Activated naive CD4-positive, alpha-beta T cell treated with anti-CD3 and anti-CD28 coated beads, Interleukin-2, amount 50 U/mL, for 24 hours (primary cell): ENCODE data around the gene SYT5.
"Not testable (repeated sequence)": the region's sequence is repeated elsewhere in the genome, so short reads cannot be mapped to it uniquely, and the experiment has no call there.

Experiments used
- H3K27ac Mint-ChIP-seq: one replicate; pipeline ENCODE4 v1.8.0; 2021; ENCODE audit warnings: mild to moderate bottlenecking, mixed read lengths
- H3K27me3 Mint-ChIP-seq: one replicate; pipeline ENCODE4 v1.8.0; 2021; ENCODE audit warnings: mixed read lengths
- H3K36me3 Mint-ChIP-seq: one replicate; pipeline ENCODE4 v1.8.0; 2021; ENCODE audit warnings: mixed read lengths
- H3K4me1 Mint-ChIP-seq: one replicate; pipeline ENCODE4 v1.8.0; 2021; ENCODE audit warnings: mixed read lengths
- H3K4me3 Mint-ChIP-seq: one replicate; pipeline ENCODE4 v1.8.0; 2021; ENCODE audit warnings: mild to moderate bottlenecking, mixed read lengths
- H3K9me3 Mint-ChIP-seq: one replicate; pipeline ENCODE4 v1.8.0; 2021; ENCODE audit warnings: mixed read lengths

The SYT5 gene

DNA sequence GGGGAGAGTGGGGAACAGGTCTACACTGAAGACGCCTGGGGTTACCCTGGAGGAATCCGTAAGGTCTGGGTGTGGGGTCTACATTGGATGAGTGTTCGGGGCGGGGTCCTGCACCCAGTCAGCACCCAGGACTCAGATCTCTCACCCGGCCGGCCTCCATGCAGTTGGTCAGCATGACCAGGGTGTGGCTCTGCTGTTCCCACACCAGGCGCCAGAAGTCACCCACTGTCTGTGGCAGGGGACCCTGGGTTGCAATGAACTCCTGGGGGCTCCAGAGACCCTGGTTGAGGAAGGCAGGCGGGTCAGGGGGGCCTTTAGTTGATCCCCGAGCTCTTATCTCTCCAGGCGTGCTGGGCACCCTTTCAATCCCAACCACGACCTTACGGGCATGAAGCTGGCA lies 6.0 kb upstream of the SYT5 start:
- H3K27ac Mint-ChIP-seq, result no peak overlapping the region
- no peaks in the 10 kb centered on the region for H3K9me3 Mint-ChIP-seq
- H3K4me1 Mint-ChIP-seq, result peaks cover 7% of the 10 kb centered on the region
- H3K4me3 Mint-ChIP-seq, result no peak overlapping the region
- H3K36me3 Mint-ChIP-seq, result no peaks in the 10 kb centered on the region
- peaks cover 12% of the 10 kb centered on the region for H3K27me3 Mint-ChIP-seq

DNA sequence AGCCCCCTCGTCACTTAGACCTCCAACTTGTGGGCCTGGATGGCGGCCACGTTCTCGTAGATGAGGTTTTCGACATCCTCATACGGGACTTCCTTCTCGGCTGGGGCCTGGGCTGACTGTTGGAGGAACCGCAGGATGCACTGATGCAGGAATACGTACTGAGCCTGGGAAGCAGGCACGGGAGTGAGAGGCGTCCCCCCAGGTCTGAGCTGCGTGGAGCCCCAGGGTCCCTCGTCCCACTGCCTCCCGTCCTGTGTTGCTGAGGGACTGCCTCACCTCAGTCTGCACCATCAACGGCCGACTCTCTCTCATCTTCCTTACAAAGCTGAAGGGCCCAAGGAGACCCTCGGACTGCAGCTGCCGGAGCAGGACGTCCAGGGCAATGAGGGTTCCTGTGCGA lies 1.7 kb upstream of the SYT5 start:
- H3K9me3 Mint-ChIP-seq, result no peaks in the 10 kb centered on the region
- H3K4me1 Mint-ChIP-seq, result peaks cover 25% of the 10 kb centered on the region
- peaks cover 30% of the 10 kb centered on the region for H3K27me3 Mint-ChIP-seq
- no peak overlapping the region for H3K27ac Mint-ChIP-seq
- H3K36me3 Mint-ChIP-seq, result no peaks in the 10 kb centered on the region
- H3K4me3 Mint-ChIP-seq, result no peak overlapping the region

DNA sequence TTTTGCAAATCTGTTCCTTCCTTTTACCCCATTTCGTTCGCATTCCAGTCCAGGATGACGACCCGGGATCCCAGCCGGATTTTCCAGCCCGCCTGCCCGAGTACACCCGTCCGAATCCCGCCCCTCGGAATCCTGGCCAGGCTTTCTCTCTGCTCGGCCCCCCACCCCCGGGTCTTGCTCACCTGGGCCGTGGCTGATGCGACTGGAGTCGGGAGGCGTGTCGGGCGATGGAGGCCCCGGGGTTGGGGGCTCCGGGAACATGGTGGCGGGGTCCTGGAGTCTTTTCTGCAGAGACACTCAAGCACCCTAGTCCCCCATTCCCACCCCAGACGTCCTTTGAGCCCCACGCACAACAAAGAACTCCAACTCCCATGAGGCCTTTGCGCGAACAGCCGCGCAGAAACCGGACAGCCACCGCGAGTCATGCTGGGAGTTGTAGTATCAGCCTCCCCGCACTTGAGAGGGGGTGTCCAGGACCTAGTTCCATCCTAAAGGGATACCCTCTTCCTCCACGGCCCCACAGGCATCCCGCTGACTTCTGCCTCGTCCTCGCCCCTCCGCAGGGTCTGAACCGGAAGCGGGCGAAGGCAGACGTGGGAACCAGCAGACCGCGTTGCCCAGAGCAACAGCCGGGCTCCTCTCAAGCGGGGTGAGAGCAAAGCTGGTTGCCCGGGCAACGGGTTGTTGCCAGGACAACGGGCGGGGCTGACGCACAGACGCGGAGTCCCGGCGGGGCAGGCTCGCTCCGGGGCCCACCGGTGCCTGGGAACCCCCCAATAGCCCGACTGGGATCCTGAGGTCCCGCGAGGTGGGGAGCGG lies 1.1 kb downstream of the SYT5 start:
- Mint-ChIP-seq H3K27ac (peak overlapping the region; percentile 8), H3K4me1 (peaks cover 30% of the 10 kb centered on the region), H3K9me3 (no peaks in the 10 kb centered on the region), H3K36me3 (no peaks in the 10 kb centered on the region), H3K4me3 (peak overlapping the region; percentile 65), H3K27me3 (peaks cover 43% of the 10 kb centered on the region)

DNA sequence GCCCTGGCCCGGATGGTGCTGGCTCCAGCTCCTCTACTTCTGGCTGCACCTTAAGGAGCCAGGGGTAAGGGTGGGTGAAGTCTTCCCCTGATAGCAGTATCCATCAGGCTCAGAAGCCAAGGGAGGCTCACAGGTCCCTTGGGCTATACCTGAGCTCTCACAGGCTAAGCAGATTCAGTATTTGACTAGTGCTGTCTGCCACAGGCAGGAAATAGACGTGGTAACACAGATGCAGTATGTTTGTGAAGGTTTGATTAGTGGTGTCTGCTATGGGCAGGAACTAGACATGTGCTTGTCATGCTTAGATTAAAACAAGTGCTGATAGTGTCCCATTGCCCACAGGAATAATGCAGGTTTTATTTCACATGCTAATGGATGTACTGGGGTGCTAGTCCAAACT lies 4.0 kb downstream of the SYT5 start:
- H3K27me3 Mint-ChIP-seq, result peaks cover 51% of the 10 kb centered on the region
- no peaks in the 10 kb centered on the region for H3K9me3 Mint-ChIP-seq
- no peaks in the 10 kb centered on the region for H3K36me3 Mint-ChIP-seq
- H3K4me1 Mint-ChIP-seq, result peaks cover 46% of the 10 kb centered on the region
- no peak overlapping the region for H3K4me3 Mint-ChIP-seq
- H3K27ac Mint-ChIP-seq, result no peak overlapping the region

DNA sequence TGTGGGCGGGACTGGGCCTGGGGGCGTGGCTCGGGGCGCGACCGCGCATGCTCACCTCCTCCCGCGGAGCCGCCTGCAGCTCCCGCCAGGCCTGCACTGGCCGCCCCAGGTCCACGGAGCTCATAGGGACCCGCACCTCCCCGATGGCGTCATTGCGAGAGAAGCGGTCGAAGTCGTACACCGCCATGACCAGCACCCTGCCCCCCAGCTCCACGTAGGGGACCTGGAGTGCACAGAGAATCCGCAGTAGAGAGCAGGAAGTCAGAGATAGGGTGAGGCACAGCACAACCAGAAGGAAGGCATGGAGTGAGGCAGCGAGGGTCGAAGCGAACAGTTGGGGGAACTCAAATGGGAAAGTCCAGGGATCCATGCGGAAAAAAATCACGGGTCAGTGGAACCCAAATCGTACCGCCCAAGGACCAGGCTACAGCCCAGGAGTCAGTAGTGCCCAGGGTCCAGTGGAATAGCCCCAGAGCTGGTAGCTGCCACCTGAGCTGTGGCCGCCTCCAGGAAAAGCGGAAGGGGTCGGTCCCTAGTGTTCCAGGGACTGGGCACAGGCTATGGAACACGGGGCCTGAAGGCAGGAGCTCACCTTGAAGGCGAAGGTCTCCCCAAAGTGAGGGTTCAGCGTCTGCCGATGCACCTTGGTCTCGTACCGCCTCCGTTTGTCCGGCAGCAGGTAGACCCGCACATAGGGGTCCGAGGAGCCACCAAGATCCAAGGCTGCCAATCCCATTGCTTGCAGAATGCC lies 4.8 kb downstream of the SYT5 start:
- Mint-ChIP-seq H3K4me1 (peaks cover 40% of the 10 kb centered on the region), H3K27ac (no peak overlapping the region), H3K4me3 (no peak overlapping the region), H3K36me3 (no peaks in the 10 kb centered on the region), H3K9me3 (no peaks in the 10 kb centered on the region), H3K27me3 (peaks cover 50% of the 10 kb centered on the region)

DNA sequence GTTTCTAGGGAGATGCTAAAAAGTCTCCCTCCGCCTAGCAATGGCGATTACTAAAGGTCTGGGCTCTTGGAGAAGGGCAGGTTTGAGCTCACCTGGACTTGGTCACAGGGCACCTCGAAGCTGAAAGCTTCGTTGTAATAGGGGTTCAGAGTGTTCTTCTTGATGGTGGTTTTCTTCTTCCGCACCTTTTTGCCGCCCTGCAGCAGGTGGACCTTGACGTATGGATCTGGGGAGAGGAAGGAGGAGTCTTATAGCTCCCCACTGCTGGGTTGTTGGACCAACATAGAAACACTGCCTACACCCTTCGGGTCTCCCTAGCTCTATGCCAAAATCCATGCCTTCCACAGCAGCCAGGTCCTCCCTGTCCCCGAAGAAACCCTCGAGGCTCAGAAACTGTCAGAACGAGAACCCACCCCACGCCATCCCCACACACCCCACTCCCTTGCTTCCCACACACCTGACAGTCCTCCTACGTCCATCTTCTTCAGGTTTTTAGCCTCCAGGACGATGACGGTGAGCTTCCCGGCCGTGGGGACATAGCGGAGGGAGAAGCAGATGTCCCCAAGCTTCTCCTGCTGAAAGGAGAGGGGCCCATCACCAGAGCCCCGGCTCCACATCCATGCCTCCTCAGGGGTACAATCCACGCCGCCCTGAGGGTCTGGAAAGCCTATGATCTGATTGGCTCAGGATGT lies 5.5 kb downstream of the SYT5 start:
- Mint-ChIP-seq H3K27me3 (peaks cover 54% of the 10 kb centered on the region), H3K4me1 (peaks cover 34% of the 10 kb centered on the region), H3K36me3 (no peaks in the 10 kb centered on the region), H3K9me3 (no peaks in the 10 kb centered on the region), H3K27ac (no peak overlapping the region), H3K4me3 (no peak overlapping the region)

DNA sequence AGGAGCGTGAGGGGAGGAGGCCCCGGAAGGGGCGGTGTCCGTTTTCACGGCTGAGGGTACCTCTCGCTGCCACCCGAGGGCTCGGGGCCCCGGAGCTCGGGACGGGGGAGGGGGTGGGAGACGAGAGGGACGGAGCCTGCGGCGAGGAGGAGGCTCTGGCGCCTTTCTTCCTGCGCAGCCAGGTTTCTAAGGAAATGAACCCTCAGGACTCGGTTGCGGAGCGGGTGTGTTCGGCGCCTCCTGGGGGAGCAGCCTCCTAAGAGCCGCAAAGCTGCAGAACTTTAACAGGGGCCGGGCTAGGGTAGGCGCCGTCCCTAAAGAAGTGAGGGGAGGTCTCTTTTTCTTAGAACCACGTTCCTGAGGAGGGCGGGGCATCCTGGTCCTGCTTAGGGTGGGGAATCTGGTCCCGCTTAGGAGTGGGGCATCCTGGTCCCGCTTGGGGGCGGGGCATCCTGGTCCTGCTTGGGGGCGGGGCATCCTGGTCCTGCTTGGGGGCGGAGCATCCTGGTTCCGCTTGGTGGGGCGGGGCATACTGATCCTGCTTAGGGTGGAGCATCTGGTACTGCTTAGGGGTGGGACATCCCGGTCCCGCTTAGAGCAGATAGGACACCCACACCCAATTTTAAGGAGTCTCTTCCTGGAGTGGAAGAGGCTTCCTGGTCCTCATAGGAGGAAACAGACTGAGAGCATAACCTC lies 6.2 kb downstream of the SYT5 start:
- Mint-ChIP-seq H3K4me1 (peaks cover 30% of the 10 kb centered on the region), H3K9me3 (no peaks in the 10 kb centered on the region), H3K4me3 (peak overlapping the region; percentile 57), H3K36me3 (no peaks in the 10 kb centered on the region), H3K27ac (no peak overlapping the region), H3K27me3 (peaks cover 57% of the 10 kb centered on the region)

DNA sequence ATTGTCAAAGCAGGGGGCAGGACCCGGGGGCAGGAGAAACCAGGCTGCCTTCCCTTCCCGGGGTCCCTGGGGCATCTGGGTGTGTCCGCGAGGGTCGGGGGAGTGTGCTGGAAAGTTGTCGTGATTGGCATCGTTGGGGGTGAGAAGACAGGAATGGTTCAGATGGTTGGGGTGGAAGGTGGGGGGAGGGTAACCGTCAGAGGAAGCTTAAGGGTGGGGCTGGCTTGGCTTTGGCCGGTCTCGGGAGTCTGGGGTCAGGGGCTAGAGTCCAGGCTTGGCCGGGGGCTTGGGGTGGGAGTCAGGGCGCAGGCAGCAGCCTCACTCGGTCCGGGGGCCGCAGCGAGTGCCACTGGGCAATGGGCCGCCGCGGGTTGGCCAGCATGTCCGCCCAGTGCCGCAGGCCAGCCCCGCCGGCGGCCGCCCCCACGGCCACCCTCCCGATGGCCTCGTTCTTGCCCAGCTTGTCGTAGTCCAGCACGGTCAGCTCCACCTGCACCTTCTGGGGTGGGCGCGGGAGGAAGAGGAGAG lies 6.8 kb downstream of the SYT5 start:
- H3K9me3 Mint-ChIP-seq, result no peaks in the 10 kb centered on the region
- no peak overlapping the region for H3K27ac Mint-ChIP-seq
- H3K36me3 Mint-ChIP-seq, result no peaks in the 10 kb centered on the region
- H3K4me3 Mint-ChIP-seq, result peak overlapping the region; percentile 57
- H3K27me3 Mint-ChIP-seq, result peaks cover 55% of the 10 kb centered on the region
- peaks cover 24% of the 10 kb centered on the region for H3K4me1 Mint-ChIP-seq

DNA sequence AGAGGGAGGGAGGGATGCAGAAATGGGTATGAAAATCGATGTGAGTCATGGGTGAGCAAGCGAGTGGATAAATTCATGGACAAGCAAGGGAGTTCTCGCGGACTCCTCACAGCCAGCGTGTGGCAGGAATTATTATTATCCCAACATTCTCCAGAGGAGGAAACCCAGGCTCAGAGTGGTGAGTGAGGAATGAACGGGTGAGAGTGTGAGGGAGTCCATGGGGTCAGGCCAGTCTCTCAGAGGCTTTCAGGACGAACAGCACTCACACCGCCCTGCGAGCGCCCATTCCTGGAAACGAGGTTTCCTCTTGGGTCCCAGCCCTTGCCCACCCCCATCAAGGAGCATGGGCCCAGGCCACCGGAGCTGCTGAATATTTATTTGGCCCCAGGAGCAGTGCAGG lies 7.3 kb downstream of the SYT5 start:
- H3K36me3 Mint-ChIP-seq, result no peaks in the 10 kb centered on the region
- peaks cover 22% of the 10 kb centered on the region for H3K4me1 Mint-ChIP-seq
- no peak overlapping the region for H3K27ac Mint-ChIP-seq
- H3K27me3 Mint-ChIP-seq, result peaks cover 56% of the 10 kb centered on the region
- H3K9me3 Mint-ChIP-seq, result no peaks in the 10 kb centered on the region
- peak overlapping the region; percentile 47 for H3K4me3 Mint-ChIP-seq

DNA sequence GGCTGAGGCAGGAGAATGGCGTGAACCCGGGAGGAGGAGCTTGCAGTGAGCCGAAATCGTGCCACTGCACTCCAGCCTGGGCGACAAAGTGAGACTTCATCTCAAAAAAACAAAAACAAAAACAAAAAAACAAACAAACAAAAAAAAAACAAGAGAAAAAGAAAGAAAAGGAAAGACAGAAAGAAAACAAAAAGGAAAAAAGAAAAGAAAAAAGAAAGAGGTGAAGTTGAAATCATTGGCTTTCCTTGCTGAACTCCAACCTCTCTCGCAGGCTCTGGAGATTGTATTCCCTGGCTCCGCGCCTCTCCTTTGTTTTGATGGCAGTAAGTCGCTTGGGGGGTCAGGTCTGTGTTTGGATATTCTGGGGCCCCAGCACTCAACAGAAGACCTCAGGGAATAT lies 7.8 kb downstream of the SYT5 start:
- H3K4me3 Mint-ChIP-seq, H3K9me3 Mint-ChIP-seq, H3K36me3 Mint-ChIP-seq, H3K27ac Mint-ChIP-seq: not testable (repeated sequence)
- H3K4me1 Mint-ChIP-seq, result peaks cover 22% of the 10 kb centered on the region
- H3K27me3 Mint-ChIP-seq, result peaks cover 58% of the 10 kb centered on the region

DNA sequence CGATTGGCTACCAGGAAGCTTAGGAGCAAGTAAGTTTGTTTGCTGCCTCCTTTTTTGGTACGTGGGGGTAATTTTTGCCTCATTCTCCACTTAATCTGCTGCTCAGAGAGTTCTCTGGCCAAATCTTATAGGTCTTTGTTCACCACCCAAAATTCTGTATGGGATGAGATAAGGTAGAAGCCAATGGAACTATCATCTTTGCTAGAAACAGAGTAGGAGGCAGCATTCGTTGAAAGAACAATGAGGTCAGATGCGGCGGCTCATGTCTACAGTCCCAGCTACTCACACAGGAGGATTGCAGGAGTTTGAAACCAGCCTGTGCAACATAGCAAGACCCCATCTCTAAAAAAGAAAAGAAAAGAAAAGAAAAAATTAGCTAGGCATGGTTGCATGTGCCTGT lies 8.6 kb downstream of the SYT5 start:
- Mint-ChIP-seq H3K36me3 (peaks cover 4% of the 10 kb centered on the region), H3K27ac (no peak overlapping the region), H3K4me3 (peak overlapping the region; percentile 57), H3K9me3 (no peaks in the 10 kb centered on the region), H3K4me1 (peaks cover 30% of the 10 kb centered on the region), H3K27me3 (peaks cover 61% of the 10 kb centered on the region)

DNA sequence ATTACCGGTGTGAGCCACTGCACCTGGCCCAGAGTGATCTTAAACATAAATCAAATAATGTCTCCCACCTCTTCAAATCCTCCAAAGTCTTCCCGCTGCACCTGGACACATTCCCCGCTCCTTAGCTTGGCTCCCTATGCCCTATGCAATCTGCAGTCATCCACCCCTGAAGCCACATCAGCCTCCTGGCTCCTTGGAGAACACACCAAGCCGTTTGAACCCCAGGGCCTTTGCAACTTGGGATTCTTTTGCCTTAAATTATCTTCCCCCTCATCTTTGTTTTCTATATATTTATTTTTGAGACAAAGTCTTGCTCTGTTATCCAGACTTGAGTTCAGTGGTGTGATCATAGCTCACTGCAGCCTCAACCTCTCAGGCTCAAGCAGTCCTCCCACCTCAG lies 11.0 kb downstream of the SYT5 start:
- Mint-ChIP-seq H3K4me1 (peaks cover 28% of the 10 kb centered on the region), H3K27ac (peak overlapping the region; percentile 4), H3K36me3 (peaks cover 4% of the 10 kb centered on the region), H3K4me3 (no peak overlapping the region), H3K9me3 (no peaks in the 10 kb centered on the region), H3K27me3 (peaks cover 58% of the 10 kb centered on the region)

DNA sequence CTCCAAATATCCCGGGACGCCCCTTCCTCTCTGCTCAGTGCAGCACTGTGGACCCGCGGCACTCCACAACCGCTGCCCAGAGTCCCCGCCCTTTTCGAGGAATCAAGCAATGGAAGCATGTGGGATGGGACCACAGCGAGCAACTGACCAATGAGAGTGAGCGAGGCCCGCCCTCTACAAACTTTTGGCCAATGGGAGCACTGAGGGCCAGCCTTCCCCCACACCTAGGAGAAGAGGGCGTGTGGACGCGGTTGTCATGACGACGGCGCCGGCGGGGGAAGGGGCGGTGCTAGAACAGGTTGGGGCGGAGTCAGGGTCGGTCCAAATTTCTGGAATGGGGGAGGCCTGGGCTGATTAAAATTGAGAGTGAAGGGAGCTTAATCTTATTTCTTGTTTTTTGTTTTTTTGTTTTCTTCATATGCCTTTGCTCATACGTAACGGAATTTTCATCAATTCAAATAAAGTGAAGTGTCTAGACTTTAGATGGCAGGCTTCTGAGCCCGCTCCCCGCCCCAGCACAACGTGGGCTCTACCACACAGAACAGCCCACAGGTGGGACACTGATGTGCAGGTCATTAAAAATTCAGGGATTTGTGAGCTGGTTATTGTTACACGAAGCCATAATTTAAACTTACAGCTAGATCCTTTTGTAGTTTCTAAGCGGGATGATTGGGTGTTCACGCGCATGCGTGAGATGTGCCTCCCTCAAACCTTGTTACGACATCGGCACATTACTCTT lies 13.4 kb downstream of the SYT5 start, which contains the start of gene DNAAF3:
TSS of gene DNAAF3 (minus strand) at position 84 of the 739 bp plus-strand sequence. CDS start 200 bp downstream, outside the sequence.
- Mint-ChIP-seq H3K36me3 (peaks cover 4% of the 10 kb centered on the region), H3K4me3 (peak within 1 kb of the TSS; percentile 61), H3K9me3 (no peaks in the 10 kb centered on the region), H3K27me3 (peaks cover 54% of the 10 kb centered on the region), H3K27ac (peak within 1 kb of the TSS; percentile 27), H3K4me1 (peaks cover 13% of the 10 kb centered on the region)

DNA sequence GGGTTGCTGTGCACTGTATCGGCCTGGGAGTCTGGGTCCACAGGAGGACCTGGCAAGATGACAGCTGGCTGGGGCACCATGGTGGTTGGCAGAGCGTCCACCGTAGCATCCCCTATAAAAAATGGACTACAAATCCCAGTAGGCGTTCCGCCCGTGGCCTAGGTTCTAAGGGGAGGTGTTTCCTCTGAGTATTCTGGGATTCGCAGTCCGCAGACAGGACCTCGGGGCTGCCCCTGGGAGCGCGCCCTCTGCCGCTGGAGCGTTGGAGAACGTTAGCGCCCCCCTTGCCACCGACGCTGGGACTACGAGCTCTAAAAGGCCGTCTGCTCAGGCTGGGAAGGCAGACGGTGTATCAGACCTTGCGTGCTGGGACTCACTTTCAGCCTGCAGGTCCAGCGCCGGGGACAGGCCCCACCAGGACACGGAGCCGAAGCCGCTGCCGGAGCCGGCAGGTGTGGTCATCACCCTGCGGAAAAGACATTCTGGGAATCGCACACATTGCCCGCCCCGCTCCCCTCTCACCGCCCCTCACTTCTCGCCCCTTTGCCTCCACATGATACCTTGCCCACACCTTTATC lies 14.0 kb downstream of the SYT5 start:
- H3K27ac Mint-ChIP-seq, result peak overlapping the region; percentile 1
- H3K4me3 Mint-ChIP-seq, result peak overlapping the region; percentile 61
- H3K27me3 Mint-ChIP-seq, result peaks cover 50% of the 10 kb centered on the region
- peaks cover 4% of the 10 kb centered on the region for H3K36me3 Mint-ChIP-seq
- H3K4me1 Mint-ChIP-seq, result peaks cover 10% of the 10 kb centered on the region
- no peaks in the 10 kb centered on the region for H3K9me3 Mint-ChIP-seq
